Measurements from ENCODE around the gene DDIT4L. TPM values are rescaled to one million over a fixed set of nuclear protein-coding genes. Genes with fewer than 3 reads are reported as not detected.

DDIT4L gene
- total and polyA plus RNA-seq, 2 of the 13 experiments (the other 11 are each of a cell fraction or from before 2014, with no cell fraction given) = not detected

GRCh38 chr4:100169491-100170485, 20.5 kb downstream of the DDIT4L start (continued):
- TF ChIP-seq REST (IDR thresholded peaks at IDR 0.05; ENCODE audit: borderline replicate concordance in 1 of 2, low read depth in 1 of 2, low read length in 2 of 2) = no peak
- TF ChIP-seq ZNF275 (CRISPR knock-in tag; IDR thresholded peaks at IDR 0.05; ENCODE audit: borderline replicate concordance) = no peak
- TF ChIP-seq POLR2A (IDR thresholded peaks at IDR 0.05; ENCODE audit: insufficient read depth in 1 of 2, low read depth in 2 of 2, low read length in 2 of 2) = no peak
- no peak for TF ChIP-seq NFKBIZ (CRISPR knock-in tag; IDR thresholded peaks at IDR 0.05)
- no peak for TF ChIP-seq TCF7L2 (IDR thresholded peaks at IDR 0.05; ENCODE audit: low read depth, low read length)

- Histone ChIP-seq H3K27me3 (ENCODE audit: control insufficient read depth in 1 of 2, insufficient read depth in 2 of 2, low read length in 2 of 2) (no peaks in the 10 kb centered on the region; a peak in 1 of 5 replicates), H3K27ac (ENCODE audit: extremely low read length, insufficient read depth, low read length) (no peak overlapping the region), H2AFZ (ENCODE audit: low read length) (no peak overlapping the region), H3K9me3 (ENCODE audit: low read length) (no peaks in the 10 kb centered on the region), H3K4me2 (ENCODE audit: low read depth, low read length) (no peak overlapping the region), H4K20me1 (ENCODE audit: insufficient read depth, low read length) (no peaks in the 10 kb centered on the region), H3K9ac (ENCODE audit: insufficient read depth, low read depth, low read length) (no peak overlapping the region), H3K79me2 (ENCODE audit: insufficient read depth, low read length) (no peaks in the 10 kb centered on the region), H3K4me1 (ENCODE audit: insufficient read depth, low read length) (no peaks in the 10 kb centered on the region), H3K36me3 (replicated peaks in 1 of 2; ENCODE audit: control insufficient read depth in 1 of 2, insufficient read depth in 2 of 2, low read length in 2 of 2) (no peaks in the 10 kb centered on the region), H3K4me3 (replicated peaks in 1 of 3; ENCODE audit: insufficient read depth in 1 of 3, low read depth in 2 of 3, low read length in 3 of 3) (no peak overlapping the region)
- no peak for DNase-seq (ENCODE audit: low spot score)
- CTCF ChIA-PET (ENCODE audit: low intra/inter-chr PET ratio, low total read pairs) = no interaction called here
- no peak for FAIRE-seq
- WGBS (ENCODE audit: low lambda C conversion rate) = 9% methylated on average over 5 of the region's 5 CpGs
- BruUV-seq (replicated peaks) = no TSS peak
- no peak for TF ChIP-seq SOX5 (CRISPR knock-in tag; IDR thresholded peaks at IDR 0.05; ENCODE audit: borderline replicate concordance)
- POLR2A ChIA-PET = no interaction called here
- intact Hi-C loops (cut with micrococcal nuclease; ENCODE audit: unreplicated experiment) (no loop called here), in situ Hi-C loops (cut with HindIII; ENCODE audit: extremely low pct_ligation_motif_present, low pct_unique_long_range_greater_than_20kb) (no loop called here)
- ATAC-seq = no peak
These were observed 21.7 kb downstream of the DDIT4L start for GRCh38 chr4:100168521-100168920.
